Midbrain (tissue), 1 donor: ENCODE measurements around the gene EEF2K.
"Not testable (repeated sequence)": the region's sequence is repeated elsewhere in the genome, so short reads cannot be mapped to it uniquely, and the experiment has no call there.

ENCODE experiments used
- DNase-seq: peaks from one replicate; lab custom pipeline; 2025; lab: John Stamatoyannopoulos, UW

Gene EEF2K

GRCh38 chr16:22296225-22297113 lies 90.4 kb downstream of the EEF2K start:
- no peak for DNase-seq

GRCh38 chr16:22297114-22297870 lies 91.2 kb downstream of the EEF2K start, which contains the start of gene POLR3E:
TSS of gene POLR3E (plus strand) at chr16:22297409. CDS start at chr16:22302969, 5,560 bp downstream.
- peak; percentile 99 for DNase-seq

- DNase-seq: peak; percentile 70
Measured at GRCh38 chr16:22297871-22298733, 92.0 kb downstream of the EEF2K start.

- DNase-seq: no peak
Measured at GRCh38 chr16:22299036-22299435, 93.0 kb downstream of the EEF2K start.

GRCh38 chr16:22300427-22301071 lies 94.5 kb downstream of the EEF2K start:
- DNase-seq: peak; percentile 78

GRCh38 chr16:22301423-22301822 lies 95.3 kb downstream of the EEF2K start:
- not testable (repeated sequence) for DNase-seq

- no peak for DNase-seq
Measured at GRCh38 chr16:22302776-22303363, 96.8 kb downstream of the EEF2K start.

GRCh38 chr16:22304411-22304810 lies 98.3 kb downstream of the EEF2K start:
- no peak for DNase-seq

- no peak for DNase-seq
Measured at GRCh38 chr16:22306788-22307187, 100.7 kb downstream of the EEF2K start.

- no peak for DNase-seq
Measured at GRCh38 chr16:22307838-22308237, 101.8 kb downstream of the EEF2K start.

- DNase-seq: no peak
Measured at GRCh38 chr16:22308824-22309520, 102.9 kb downstream of the EEF2K start.

GRCh38 chr16:22311520-22311919 lies 105.4 kb downstream of the EEF2K start:
- DNase-seq: no peak

GRCh38 chr16:22312897-22313781 lies 107.1 kb downstream of the EEF2K start:
- no peak for DNase-seq

- no peak for DNase-seq
Measured at GRCh38 chr16:22313876-22314470, 107.9 kb downstream of the EEF2K start.

- DNase-seq: no peak
Measured at GRCh38 chr16:22314661-22315626, 108.9 kb downstream of the EEF2K start.

GRCh38 chr16:22315979-22316378 lies 109.9 kb downstream of the EEF2K start:
- no peak for DNase-seq

GRCh38 chr16:22316411-22316811 lies 110.3 kb downstream of the EEF2K start:
- no peak for DNase-seq
